Testis (tissue), 3 donors: ENCODE results near the gene SPSB3. TPM values are rescaled to one million over a fixed set of nuclear protein-coding genes. Genes with fewer than 3 reads are reported as not detected.

Source experiments
- DNase-seq: peaks from one replicate; pipeline ENCODE4 v3.0.0-alpha.2; 2019
- H3K27ac ChIP-seq, 2 donors: fragments of 200-600 bp; sonication (generic); one replicate each; pipeline ENCODE4 v1.5.1; 2019
- H3K27me3 ChIP-seq: fragments of 200-600 bp; sonication (generic); one replicate; pipeline ENCODE4 v1.5.1; 2019
- H3K36me3 ChIP-seq: fragments of 200-600 bp; sonication (generic); one replicate; pipeline ENCODE4 v1.5.1; 2017; ENCODE audit warnings: low read depth; ENCODE audit errors: missing control alignments
- H3K4me1 ChIP-seq: fragments of 200-600 bp; sonication (generic); one replicate; pipeline ENCODE4 v1.5.1; 2019
- H3K4me3 ChIP-seq, 2 donors: fragments of 200-600 bp; sonication (generic); one replicate each; pipeline ENCODE4 v1.5.1; 2017 to 2019
- H3K9me3 ChIP-seq: fragments of 200-600 bp; sonication (generic); one replicate; pipeline ENCODE4 v1.5.1; 2017
- CTCF ChIP-seq, 3 experiments: fragments of 450-650 bp in 2 of 3; fragments of 200-600 bp in 1 of 3; sonication (generic) in 1 of 3; IDR thresholded peaks; one replicate each; pipeline ENCODE4 v1.5.1; 2016 to 2019; ENCODE audit warnings: antibody characterized with exemption in 3 of 3, mild to moderate bottlenecking in 2 of 3, moderate library complexity in 1 of 3
- POLR2A ChIP-seq: fragments of 450-650 bp; IDR thresholded peaks from one replicate; pipeline ENCODE4 v1.6.1; 2017; ENCODE audit warnings: antibody characterized with exemption, mild to moderate bottlenecking, moderate library complexity
- WGBS, 2 donors: methylation state at CpG; one replicate each; pipeline ENCODE4 v1.1.5; 2018; 5-methylcytosine and 5-hydroxymethylcytosine counted together
- intact Hi-C: fragments of 100-400 bp; cut with DNase I; formaldehyde crosslinking; loops from one replicate; pipeline ENCODE4 v1.15.1; 2023; ENCODE audit warnings: low total_unique reads
- polyA plus RNA-seq: library from polyadenylated mRNA; stranded (reverse); fragments of 350-450 nt; fragmentation: Illumina TruSeq; extraction: RNeasy Lipid Tissue Mini Kit (QIAGEN cat#74804); gene quantifications from one replicate; pipeline ENCODE4 v1.2.3, GENCODE V29; 2014; ENCODE audit warnings: low read depth, low replicate concordance; ENCODE audit not compliant: insufficient read depth
- total RNA-seq, 2 donors: library from RNA; depleted of rRNA; stranded (reverse); fragments of >200 nt; gene quantifications; one replicate each; pipeline ENCODE4 v1.2.3, GENCODE V29; 2016

SPSB3 gene
- total and polyA plus RNA-seq, 3 donors from 2014 or later = 43.8 to 114 (median 111) TPM

- Histone ChIP-seq H3K36me3 (no peaks in the 10 kb centered on the region), H3K27ac (no peak overlapping the region), H3K4me1 (no peaks in the 10 kb centered on the region), H3K9me3 (no peaks in the 10 kb centered on the region), H3K4me3 (no peak overlapping the region), H3K27me3 (no peaks in the 10 kb centered on the region)
- TF ChIP-seq POLR2A (no peak), CTCF (IDR thresholded peaks at IDR 0.05) (no peak)
- WGBS, 2 donors = 92 to 96% methylated on average over 25 to 30 of the region's 31 CpGs
- no peak for DNase-seq
- intact Hi-C loops = no loop called here
Observed at GRCh38 chr16:1746693-1747195, 35.6 kb downstream of the SPSB3 start.

- Histone ChIP-seq H3K27me3 (no peaks in the 10 kb centered on the region), H3K36me3 (no peaks in the 10 kb centered on the region), H3K4me1 (no peaks in the 10 kb centered on the region), H3K4me3 (no peak overlapping the region), H3K9me3 (no peaks in the 10 kb centered on the region), H3K27ac (no peak overlapping the region)
- no peak for DNase-seq
- WGBS, 2 donors = 93% methylated on average over 28 to 29 of the region's 29 CpGs
- intact Hi-C loops = no loop called here
- TF ChIP-seq POLR2A = no peak
- TF ChIP-seq CTCF (IDR thresholded peaks at IDR 0.05) = no peak
Observed at GRCh38 chr16:1745900-1746692, 36.3 kb downstream of the SPSB3 start.

- H3K4me3 ChIP-seq = no peak overlapping the region
- TF ChIP-seq CTCF (IDR thresholded peaks at IDR 0.05) (no peak), POLR2A (no peak)
- no peaks in the 10 kb centered on the region for H3K27me3 ChIP-seq
- no peaks in the 10 kb centered on the region for H3K36me3 ChIP-seq
- no peak for DNase-seq
- WGBS, 2 donors = 92 to 94% methylated on average over 20 to 25 of the region's 25 CpGs
- no peaks in the 10 kb centered on the region for H3K4me1 ChIP-seq
- no peak overlapping the region for H3K27ac ChIP-seq
- no peaks in the 10 kb centered on the region for H3K9me3 ChIP-seq
- intact Hi-C loops = no loop called here
Observed at GRCh38 chr16:1745181-1745899, 37.0 kb downstream of the SPSB3 start.

- H3K27me3 ChIP-seq = no peaks in the 10 kb centered on the region
- no peak overlapping the region for H3K4me3 ChIP-seq
- H3K9me3 ChIP-seq = no peaks in the 10 kb centered on the region
- TF ChIP-seq POLR2A = no peak
- TF ChIP-seq CTCF (IDR thresholded peaks at IDR 0.05) = no peak
- intact Hi-C loops = no loop called here
- no peak overlapping the region for H3K27ac ChIP-seq
- no peaks in the 10 kb centered on the region for H3K36me3 ChIP-seq
- H3K4me1 ChIP-seq = no peaks in the 10 kb centered on the region
- no peak for DNase-seq
- WGBS, 2 donors = 92% methylated on average over 15 to 24 of the region's 24 CpGs
Observed at GRCh38 chr16:1744338-1744840, 38.0 kb downstream of the SPSB3 start.
